Inflammatory macrophage treated with lipopolysaccharide for 4 hours (primary cell): ENCODE data around the gene ZCCHC14.

Experiments used
- DNase-seq: peaks from one replicate; pipeline ENCODE4 v3.0.0-alpha.2; 2020

ZCCHC14 gene

GRCh38 chr16:87472935-87473334, 19.9 kb downstream of the ZCCHC14 start:
- no peak for DNase-seq

DNA sequence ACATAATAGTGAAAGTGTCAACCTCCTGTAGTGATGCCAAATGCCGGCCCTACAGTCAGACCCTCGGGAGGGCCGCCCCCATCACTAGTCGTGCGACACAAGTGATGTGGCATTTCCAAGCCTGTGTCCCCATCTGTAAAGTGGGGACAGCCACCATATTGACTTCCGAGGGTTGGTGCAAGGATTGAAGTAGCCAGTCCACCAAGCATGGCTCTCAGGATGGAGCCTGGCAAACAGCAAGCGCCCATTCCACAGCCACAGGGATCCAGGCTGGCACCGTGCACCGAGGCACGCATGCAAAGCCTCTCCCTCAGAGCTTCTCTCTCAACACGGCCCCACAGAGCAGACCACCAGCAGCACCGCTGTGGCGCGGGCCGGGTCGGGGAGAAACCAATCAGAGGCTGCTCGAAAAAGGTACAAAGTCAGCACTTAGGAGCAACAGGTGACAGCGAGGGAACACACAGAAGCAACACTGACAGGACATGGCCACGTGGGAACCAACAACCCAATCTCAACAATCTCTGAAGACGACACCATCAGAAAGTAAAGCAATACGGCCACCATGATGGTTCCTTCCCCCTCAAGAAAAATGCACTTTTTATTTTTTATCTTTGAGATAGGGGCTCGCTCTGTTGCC, 20.6 kb downstream of the ZCCHC14 start:
- no peak for DNase-seq

DNA sequence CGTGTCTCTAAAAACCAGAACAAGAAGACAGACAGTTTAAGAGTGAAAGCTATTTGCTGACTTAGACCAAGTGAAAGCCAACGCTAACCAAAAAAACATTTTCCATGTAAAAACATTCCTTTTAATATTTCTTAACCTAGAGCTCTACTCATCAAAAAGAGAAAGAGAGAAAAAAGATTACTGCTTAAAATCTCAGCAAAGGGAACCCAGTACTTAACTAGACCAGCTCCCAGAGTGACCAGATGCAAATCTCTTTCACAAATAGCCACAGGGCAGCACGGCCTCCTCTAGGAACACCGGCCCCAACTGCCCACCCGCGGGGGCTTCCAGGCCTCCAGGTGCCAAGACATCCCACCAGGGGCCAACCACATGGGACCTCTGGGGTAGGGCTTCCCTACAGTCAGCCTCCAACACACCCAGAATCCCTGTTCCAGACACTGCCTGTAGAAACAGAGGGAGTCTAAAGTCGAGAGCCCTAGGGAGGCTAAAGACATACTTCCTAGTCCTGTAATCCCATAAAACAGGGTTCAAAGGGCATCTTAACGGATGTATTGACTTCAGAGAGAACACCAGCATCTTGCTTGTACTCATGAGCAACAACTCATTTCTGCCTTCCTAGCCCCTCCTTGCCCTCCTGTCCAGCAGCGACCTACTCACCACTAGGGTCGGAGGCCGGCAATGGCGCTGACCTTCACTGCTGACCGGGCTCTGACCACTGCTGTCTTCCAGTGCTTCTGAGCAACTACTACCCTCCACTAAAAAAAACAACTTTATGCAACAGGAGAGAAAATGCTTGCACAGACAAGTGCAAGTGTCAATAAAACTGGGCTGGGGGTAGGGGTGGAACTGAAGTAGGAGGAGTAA, 21.3 kb downstream of the ZCCHC14 start:
- DNase-seq = no peak

GRCh38 chr16:87470332-87470731, 22.5 kb downstream of the ZCCHC14 start:
- DNase-seq = no peak

DNA sequence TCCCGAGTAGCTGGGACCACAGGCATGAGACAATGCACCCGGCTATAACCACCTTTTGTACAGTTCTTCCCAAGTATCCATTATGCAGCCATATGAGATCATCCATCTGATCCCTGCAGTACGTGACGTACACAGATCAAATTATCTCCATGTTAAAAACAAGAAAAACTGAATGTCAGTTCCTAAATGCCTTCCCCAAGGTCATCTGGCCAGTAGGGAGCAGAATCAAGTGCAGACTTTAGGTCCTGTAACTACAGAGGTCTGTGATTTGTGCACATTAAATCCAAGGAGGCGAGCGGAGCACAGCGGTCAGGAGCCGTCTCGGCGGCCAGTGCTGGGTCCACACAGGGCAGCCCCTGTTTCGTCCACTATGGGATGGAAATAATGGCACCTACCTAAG, 23.7 kb downstream of the ZCCHC14 start:
- DNase-seq = no peak

DNA sequence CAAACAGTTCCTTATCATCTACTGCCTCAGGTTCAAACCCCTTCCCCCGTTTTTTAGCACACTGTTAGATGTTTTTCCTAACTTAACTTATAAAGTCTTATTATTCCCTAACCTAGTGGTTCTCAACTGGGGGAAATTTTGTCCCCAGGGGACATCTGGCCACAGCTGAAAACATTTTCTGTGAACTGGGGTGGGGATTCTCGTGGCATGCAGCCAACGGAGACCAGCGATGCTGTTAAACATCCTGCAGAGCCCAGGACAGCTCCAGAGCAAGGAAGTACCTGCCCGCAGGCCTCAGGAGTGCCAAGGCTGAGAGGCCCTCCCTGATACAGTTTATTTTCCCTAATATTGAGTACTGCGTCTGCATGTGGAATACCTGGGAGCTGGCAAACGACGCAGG, 24.3 kb downstream of the ZCCHC14 start:
- DNase-seq = no peak

DNA sequence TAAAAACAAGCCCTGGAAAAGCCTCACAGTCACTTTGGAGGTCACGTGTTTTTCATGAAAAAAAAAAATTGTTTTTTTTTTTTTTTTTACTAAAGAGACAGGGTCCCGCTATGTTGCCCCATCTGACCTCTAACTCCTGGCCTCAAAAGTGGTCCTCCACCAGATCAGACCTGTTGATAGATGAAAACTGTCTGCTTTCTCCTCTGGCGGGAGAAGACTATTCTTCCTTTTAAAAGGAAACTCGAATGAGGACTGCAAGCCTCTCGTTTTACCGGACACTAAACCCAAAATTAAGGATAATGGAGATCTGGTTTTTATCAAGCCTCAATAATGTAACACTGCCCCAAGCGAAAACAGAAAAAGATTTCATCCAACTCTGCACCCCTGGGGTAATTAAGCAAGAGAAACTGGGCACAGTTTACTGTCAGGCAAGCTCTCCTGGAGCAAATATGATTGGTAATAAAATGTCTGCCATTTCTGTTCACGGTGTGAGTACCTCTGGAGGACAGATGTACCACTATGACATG, 25.8 kb downstream of the ZCCHC14 start:
- DNase-seq = no peak

- no peak for DNase-seq
These were observed 26.9 kb downstream of the ZCCHC14 start for GRCh38 chr16:87465879-87466278.

DNA sequence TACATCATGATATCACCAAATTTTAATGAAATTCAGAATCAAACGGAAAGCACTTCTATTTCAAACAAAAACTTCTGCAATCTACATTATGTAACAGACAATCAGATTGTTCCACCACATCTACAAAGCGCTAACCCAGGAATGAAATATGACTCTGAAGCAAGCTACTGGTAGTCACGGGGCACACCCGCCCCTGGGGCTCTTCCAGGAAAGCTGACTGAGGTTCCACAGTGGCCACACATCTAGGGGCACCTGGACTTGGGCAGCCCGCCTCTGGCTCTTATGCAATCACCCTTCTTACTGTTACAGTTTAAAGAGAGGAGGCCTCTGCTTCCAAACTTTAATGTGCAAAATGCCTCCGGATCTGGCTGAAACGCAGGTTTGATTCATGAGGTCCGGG, 27.5 kb downstream of the ZCCHC14 start:
- DNase-seq = peak; percentile 89

DNA sequence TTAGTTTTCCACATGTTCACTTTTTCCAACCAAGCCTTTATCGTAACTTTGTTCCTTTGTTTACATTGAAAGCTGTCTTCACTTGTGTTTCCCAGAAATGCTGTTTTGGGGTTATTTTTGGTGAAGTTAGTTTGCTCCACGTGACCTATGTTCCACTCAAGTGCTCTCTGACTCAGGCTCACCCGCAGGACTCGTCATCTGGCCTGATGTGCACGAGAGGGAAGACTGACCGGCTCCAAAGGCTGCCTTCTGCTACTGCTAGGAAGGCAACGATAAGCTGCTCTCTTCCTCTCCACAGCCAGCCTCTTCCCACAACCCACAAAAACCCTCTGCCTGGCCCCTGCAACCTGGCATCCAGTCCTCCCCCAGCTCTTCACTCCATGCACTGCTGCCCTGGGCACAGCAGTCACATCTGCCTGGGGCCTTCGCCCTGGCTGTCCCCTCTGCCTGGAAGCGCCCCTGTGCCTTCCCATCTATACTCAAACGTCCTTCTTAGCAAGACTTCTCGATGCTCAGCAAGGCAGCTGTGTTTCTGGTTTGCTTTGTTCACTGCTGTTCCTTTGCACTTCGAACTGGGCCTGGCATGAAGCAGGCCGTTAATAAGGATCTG, 28.0 kb downstream of the ZCCHC14 start:
- DNase-seq = peak; percentile 93

DNA sequence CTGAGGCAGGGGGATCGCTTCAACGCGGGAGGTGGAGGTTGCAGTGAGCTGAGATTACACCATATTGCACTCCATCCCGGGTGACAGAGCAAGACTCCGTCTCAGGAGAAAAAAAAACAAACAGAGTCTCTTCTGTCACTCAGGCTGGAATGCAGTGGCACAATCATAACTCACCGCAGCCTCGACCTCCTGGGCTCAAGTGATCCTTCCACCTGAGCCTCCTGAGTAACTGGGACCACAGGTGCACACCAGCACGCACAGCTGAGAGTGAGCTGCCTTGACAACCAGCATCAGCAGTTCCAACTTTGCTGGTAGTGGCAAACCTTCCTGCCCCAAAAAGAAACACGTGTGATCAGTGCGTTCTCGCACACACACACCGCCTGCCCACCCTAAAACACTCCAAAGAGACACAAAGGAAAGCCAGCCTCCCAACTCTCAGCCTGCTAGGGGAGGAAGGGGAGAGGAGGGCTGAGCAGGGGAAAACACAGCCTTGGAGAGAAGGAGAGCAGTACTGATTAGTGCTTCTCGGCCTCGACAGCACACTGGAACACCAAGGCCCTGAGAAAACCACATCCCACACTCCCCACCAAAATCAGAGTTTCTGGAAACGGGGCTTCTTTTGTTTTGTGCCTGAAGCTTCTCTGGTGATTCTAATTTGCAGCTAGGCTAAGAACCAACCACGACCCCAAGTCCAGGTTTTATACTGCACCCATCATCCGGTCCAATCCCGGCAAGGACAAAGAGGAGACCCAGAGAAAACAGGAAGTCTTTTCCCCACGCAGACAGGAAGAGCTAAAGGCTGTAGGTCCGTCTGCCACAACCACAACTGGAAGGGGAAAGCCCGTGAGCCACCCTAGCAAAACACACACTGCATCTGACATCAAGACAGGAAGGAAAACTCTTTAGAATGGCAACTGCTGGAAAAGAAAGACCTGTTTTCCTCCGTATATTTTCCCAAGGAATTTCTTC, 28.8 kb downstream of the ZCCHC14 start:
- peak; percentile 93 for DNase-seq

- peak; percentile 34 for DNase-seq
These were observed 31.3 kb downstream of the ZCCHC14 start for GRCh38 chr16:87461466-87461991.

DNA sequence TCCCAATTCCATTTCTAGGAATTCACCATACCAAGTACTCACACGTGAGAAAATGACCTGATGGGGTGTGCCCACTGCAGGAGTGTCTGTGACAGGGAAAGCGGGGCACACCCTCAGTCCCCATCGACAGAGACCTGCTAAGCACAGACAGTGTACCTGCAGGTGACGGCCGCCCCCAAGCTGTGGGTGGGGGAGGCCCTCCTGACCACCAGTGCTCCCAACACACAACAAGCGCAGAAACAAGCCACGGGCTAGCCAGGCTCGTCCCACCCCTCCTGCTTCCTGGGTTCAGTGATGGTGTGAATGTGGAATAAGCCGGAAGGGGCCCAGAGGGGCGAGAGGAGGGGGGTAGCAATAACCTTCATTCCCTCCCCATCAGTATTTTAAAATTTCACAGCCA, 31.9 kb downstream of the ZCCHC14 start:
- DNase-seq = no peak

DNA sequence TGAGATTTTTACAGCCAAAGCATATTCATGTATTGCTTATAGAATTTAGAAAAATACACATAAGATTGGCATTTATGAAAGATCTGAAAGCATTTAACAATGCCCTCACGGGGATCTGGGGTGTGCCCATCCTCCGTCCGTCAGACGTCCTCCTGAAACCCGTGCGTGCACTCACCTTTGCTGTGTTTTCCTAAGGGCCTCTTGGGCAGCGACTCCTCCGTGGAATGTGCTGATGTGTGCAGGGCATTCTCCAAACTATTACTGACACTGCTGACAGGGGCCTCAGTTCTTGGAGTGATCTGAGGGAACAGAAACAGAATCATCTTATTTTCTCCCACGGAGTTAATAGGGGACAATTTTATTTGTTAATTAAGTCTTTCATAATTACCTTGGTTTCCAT, 33.0 kb downstream of the ZCCHC14 start:
- no peak for DNase-seq

- no peak for DNase-seq
These were observed 33.8 kb downstream of the ZCCHC14 start for GRCh38 chr16:87459027-87459426.

DNA sequence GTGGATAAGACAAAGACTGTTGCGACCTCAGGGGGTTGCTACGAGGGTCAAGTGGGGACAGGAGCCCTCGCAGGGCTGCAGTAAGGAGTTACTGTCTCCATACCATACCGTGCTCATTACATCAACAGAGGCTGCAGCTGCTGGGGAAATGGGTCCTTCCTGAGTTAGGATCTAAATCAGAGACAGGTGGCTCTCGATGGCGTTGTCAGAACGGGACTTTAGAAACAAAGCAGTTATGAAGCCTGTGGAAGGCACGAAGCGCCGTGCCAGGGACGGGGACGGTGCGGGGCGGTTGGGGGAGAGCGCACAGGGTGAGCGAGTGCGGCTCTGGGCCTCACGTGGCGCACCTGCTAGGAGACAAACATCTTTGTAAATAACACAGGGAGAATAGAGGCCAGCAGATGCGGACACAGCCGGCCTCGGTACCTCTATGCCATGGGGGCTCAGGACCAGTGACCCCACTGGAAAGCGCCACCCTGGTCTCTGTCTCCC, 34.4 kb downstream of the ZCCHC14 start:
- no peak for DNase-seq

DNA sequence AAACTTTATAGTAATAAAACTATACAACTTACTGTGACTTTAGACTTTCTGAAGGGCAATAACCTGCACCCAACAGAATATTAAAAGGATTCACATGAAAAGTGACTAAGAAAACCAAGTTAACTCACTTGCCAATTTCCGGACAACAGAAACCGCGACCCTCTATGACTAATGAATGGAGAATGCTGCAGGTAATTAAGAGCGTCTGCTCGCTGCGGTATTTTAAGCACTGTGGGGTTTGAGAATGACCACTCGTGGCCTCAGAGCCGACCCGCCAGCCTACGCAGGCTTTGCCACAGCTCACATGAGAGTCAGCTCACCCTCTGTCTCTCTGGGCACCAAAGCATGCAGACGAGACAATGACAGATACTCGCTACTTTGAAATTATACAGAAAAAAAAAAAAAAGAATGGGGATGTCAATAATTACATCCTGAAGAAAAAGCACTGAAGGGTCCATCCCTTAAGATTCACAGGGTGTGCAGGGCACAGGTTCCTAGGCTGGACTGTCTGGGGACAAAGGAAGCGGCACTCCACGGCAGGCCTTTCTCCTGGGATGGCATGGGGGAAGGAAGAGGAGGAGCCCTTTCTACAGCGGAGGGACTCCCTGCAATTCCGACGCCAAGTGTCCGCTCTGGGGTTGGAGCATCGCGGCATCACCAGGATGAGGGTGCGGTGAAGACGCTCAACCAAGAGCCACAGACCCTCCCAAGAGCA, 35.0 kb downstream of the ZCCHC14 start:
- DNase-seq = peak; percentile 1

GRCh38 chr16:87457061-87457611, 35.7 kb downstream of the ZCCHC14 start:
- peak; percentile 4 for DNase-seq

DNA sequence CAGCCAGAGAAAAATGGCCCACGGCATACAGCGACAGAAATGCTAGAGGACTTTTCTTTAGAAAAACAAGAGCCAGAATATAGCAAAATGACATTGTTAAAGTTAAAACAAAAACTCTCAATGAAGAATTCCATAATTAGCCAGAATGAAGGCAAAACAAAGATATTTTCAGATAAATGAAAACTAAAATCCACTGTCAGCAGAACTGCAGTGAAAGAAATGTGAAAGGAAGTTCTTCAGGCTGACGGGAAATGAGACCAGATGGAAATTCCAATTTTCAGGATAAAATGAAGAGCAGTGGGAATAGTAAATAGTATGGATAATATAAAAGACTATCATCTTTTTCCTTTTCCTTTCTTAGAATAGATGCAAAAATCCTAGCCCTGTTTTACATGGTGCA, 38.4 kb downstream of the ZCCHC14 start:
- no peak for DNase-seq

- DNase-seq = no peak
These were observed 39.5 kb downstream of the ZCCHC14 start for GRCh38 chr16:87453326-87453725.

DNA sequence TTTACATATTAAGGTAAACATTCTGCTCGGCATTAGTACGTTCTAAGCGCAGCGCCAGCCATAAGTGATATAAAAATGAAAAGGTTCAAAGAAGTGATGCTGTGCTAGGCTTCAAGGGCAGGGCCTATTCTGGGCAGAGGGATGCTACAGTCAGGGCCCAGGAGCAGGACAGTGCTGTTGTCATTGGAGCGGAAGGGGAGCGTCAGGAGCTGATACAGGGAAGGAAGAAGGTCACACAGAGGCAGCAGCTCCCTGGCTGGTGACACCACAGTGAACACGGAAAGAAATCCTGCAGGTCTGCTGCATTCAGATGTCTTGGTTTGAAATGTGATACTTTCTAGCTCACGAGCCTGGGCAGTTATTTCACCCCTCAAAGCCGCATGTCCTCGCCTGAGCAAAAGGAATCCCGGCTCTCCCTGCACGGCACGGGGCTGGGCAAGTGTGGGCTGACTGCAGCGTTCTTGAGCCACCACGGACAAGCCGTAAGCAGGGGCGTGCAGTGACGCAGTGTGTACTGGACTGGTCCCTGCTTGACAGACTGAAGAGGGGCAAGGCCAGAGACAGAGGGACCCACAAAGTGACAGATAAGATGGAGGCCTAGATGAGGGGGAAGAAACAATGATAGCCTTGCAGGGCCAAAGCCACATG, 41.1 kb downstream of the ZCCHC14 start:
- no peak for DNase-seq
